Activated CD8-positive, alpha-beta memory T cell treated with anti-CD3 and anti-CD28 coated beads, Interleukin-2, amount 50 U/mL, for 48 hours (primary cell): Measurements from ENCODE around the gene MLANA.
"Not testable (repeated sequence)": the region's sequence is repeated elsewhere in the genome, so short reads cannot be mapped to it uniquely, and the experiment has no call there.

Source experiments
- DNase-seq: peaks from one replicate; pipeline ENCODE4 v3.0.0-alpha.2; 2020

The MLANA gene

DNA sequence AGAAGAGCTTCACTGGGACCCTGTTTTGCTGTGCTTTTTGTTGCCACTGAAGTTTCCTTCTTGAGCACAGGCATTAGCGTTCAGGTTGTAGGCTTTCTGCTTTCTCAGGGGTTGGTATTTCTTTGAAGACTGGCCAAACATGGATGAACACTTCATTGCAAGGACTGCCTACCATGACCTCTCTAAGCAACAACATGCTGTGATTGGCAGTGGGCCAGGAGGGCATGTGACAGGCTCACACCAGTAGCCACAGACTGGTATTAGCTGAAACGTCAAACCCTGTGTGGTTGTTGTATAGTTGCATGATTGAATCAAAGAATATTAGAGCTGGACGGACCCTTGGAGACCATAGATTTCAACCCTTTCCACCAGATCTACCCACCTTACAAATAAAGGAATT, 20.0 kb upstream of the MLANA start:
- no peak for DNase-seq

DNA sequence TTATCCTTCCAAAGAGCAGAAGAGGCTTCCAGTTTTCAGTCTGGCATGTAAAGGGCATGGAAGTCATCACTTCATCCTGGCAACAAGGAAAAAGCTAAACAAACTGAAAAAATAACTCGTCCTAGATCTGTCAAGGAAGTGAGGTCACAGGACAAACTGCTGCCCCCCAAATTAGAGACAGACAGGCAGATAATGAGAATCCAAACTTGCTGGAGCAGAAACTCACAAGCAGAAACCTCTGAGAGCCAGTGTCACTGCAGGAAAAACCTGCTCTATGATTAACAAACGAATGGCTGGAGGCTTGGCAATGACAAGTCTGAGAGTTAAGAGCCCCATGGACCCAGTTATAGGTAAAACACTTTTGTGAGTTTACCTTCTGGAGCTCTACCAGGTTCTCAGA, 18.9 kb upstream of the MLANA start:
- DNase-seq = no peak

DNA sequence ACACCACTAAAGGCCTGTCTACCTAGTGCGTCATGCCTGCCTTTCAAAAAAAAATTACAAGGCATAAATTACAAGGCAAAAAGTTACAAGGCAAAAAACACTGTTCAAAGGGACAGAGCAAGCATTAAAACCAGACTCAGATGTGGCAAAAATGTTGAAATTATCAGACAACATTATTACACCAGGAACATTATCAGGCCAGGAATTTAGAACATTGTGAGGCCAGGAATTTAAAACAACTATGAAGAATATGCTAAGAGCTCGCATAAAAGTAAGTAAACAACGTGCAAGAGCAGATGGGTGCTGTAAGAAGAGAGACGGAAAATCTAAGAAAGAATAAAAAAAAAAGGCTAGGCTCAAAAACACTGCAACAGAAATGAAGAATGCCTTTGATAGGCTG, 18.2 kb upstream of the MLANA start:
- DNase-seq = no peak

DNA sequence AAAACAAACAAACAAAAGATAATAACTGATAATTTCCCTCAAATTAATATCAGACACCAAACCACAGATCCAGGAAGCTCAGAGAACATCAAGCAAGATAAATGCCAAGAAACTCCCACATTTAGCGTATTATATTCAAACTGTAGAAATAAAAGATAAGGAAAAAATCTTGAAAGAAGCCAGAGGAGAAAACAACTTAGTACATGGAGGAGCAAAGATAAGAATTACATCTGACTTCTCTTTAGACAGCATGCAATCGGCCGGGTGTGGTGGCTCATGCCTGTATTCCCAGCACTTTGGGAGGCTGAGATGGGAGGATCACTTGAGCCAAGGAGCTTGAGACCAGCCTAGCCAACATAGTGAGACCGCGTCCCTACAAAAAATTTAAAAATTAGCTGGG, 17.2 kb upstream of the MLANA start:
- no peak for DNase-seq

- no peak for DNase-seq
Observed at GRCh38 chr9:5874048-5874447, 16.6 kb upstream of the MLANA start.

DNA sequence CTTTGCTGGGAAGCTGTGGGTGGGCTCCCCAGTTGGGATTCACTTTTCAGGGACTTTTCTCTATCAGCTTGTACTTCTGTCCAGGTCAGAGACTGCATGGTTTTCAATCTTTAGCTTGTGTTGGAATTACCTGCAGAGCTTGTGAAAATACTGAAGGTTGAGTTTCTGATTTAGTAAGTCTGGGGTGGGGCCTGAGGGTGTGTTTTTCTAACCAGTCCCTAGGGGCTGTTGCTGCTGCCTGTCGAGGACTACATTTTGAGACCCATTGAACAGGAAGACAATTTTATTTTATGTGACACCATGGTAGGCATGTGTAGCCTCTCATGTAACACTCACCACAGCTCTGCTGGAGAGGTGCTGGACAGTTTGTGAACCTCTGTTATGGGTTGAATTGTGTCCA, 14.7 kb upstream of the MLANA start:
- DNase-seq = no peak

DNA sequence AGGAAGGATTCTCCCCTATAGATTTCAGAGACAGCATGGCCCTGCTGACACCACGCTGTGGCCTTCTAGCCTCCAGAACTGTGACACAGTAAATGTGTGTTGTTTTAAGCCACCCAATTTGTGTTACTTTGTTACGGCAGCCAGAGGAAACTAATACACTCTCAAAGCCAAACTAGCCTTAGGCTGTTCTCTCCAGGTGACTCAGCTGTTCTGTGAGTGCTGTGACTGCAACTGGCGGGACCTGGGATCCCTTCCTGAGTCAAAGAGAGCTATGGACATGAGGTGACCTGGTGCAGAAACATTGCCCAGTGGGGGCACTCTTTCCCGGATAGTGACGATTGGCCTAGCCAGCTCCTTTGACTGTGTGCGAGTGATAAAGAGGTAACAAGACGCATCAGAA, 14.0 kb upstream of the MLANA start:
- no peak for DNase-seq

DNA sequence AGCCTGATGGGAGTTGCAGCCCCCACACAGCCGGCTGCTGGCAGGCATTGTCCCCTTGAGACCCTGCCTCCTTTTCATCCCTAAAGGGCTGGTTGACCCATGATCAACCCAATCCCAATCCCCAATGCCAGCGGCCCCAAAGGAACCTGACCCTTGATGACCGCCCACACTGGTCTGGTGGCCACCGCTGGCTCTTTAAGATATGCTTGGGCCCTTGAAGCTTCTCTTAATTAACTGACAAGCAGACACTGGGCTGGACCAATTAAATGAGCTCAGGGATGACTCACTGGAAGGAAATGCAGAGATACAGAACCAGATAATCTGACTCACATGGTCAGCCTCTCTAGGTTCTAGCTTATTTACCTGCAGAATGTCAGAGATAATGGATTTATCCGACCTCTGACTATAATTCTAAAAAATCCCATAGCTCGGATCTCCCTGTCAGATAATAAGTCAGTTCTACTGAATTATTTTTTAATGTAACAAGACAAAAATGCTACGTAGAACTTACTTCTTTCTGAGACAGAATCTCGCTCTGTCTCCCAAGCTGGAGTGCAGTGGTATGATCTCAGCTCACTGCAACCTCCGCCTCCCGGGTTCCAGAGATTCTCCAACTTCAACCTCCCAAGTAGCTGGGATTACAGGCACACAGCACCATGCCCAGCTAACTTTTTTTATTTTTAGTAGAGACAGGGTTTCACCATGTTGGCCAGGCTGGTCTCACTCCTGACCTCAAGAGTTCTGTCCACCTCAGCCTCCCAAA, 11.1 kb upstream of the MLANA start:
- DNase-seq = no peak

GRCh38 chr9:5882244-5883012, 8.3 kb upstream of the MLANA start:
- not testable (repeated sequence) for DNase-seq

- no peak for DNase-seq
Observed at GRCh38 chr9:5884191-5884590, 6.5 kb upstream of the MLANA start.

DNA sequence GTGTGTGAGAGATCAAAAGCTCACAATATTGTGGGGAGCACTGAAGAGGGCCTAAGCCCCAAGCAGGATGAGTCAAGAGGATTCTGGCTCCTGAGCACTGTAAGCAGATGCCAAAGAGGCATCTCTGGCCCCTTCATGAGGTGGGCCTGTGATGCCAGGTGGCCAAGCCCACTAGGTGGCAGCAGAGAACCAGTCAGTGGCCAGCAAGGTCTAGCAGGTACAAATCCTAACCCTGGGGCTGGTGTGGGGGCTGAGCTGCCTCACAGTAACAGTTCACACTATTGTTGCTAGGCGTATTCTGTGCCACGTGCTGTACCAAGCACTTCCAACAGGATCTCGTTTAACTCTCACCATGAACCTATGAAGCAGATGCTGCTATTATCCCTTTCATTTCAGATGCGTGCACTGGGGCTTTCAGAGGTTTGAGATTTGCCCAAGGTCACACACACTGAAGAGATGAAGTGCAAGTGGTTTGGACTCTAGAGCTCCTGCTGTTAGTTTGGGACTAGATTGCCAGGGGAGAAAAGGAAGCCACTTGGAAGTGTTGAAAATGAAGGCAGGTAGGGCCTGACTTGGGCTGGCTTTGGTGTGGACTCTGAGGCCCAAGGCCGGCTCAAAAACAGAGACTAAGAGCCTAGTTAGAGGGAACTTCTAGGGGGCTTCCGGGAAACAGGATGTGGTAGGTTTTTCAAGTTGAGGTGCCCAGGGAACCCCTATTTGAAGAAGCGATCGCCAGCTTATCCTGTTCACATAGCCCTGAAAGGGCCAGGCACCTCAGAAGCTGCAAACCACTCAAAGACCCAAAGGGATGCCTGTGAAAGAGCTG, 4.4 kb upstream of the MLANA start:
- peak; percentile 93 for DNase-seq

DNA sequence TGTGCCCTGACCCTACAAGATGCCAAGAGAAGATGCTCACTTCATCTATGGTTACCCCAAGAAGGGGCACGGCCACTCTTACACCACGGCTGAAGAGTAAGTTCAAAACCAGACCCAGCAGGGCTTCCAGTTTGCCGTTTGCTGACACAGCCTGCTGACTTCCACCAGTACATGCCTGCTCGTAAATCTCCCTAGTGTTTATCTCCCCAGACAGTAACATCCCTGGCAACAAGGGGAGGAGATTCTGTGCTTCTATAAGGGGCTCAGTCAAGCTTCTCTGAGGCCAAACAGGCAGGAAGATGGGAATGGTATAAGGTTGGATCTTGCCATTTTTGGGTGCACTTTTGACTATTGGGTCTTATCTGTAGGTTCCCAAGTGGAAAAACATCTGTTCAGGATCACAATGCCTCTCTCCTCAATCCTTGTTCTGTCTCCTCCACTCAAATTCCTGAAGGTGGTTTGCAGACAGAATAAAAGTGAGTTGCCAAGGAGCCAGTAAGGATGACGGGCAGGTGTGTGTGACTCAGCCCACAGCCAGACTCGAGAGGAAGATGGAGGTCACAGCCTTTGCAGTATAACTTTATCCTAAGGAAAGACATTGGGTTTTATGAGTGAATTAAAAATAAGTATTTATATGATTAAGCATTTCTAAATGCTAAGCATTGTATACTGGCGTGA, 1.9 kb downstream of the MLANA start:
- no peak for DNase-seq

- DNase-seq = no peak
Observed at GRCh38 chr9:5893134-5893505, 2.4 kb downstream of the MLANA start.

GRCh38 chr9:5893591-5894236, 3.0 kb downstream of the MLANA start:
- DNase-seq = no peak

DNA sequence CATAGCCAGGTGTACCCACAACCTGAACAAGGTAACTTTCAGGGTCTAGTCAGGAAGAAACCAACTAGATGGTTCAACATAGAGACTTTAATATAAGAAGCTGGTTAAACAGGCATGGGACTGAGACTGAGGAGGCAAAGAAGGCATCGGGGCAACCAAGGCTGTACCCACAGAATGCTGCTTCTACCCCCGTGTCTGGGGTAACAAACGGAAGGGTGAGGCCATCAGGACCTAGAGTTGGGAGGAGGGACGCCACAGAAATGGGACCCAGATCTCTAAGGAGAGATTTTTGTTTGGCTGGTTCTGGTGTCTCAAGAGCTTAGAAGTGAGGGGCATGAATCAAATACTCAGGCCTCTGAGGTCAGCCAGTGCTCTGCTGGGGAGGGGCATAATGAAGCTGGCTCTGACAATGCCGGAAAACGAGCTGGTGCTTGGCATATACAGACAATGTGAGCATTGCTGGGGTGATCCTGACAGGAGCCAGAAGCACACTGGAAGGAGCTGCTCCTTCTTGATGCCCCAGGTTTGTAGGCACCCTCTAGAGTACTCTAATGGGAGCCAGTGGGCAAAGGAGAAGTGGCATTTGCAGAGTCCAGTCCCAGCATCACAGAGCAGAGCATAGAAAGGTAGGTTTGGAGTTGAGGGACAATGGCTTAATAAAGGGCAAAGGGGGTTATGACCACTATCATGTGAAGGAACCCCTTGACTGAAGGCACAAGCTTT, 3.7 kb downstream of the MLANA start:
- DNase-seq = no peak

DNA sequence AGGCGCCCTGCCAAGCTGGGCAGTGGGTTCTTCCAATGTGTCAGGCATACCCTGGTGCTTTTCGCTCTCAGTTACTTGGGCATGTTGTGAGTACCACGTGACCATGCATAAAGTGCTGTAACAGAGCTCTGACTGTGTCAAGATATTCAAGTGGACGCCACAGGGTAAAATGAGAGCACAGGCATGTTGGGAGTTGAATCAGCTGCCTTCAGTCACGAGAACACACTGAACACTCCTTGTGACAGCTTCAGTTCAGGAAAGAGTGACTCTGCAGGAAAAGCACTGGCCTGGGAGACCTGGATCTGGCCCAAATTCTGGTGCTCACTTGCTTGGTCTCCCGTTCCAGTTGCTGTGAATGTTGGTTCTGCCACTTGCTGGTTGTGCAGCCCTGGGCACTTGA, 5.1 kb downstream of the MLANA start:
- DNase-seq = no peak

- no peak for DNase-seq
Observed at GRCh38 chr9:5896863-5897262, 6.2 kb downstream of the MLANA start.

- no peak for DNase-seq
Observed at GRCh38 chr9:5897851-5898250, 7.2 kb downstream of the MLANA start.

GRCh38 chr9:5899292-5899691, 8.6 kb downstream of the MLANA start:
- no peak for DNase-seq

DNA sequence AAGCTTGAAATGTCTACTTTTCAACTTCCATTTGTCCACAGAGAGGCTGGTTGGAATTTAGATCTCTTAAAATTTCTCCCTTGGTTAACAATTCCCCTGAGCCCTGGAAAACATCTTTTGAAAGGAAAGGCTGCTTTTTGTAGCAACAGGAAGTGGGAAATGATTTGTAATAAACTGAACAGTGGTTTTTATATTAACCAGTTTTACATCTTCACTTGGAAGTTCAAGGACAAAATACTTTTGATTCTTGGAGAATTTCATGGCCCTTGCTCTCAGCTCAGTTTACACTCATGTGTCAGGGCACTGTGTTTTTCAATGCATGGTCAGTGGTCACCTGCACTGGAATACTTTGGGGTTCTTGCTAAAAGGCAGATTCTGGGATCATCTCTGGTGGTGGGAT, 9.9 kb downstream of the MLANA start:
- no peak for DNase-seq

DNA sequence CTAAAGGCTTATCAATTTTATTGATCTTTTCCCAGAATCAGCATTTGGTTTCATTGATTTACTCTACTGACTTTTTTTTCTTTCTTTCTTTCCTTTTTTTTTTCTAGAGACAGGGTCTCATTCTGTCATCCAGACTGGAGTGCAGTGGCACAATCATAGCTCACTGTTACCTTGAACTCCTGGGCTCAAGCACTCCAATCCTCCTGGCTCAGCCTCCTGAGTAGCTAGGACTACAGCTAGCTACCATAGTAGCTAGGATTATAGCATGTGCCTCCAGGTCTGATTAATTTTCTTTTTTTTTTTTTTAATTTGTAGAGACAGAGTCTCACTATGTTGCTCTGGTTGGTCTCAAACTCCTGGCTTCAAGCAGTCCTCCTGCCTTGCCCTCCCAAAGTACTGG, 11.7 kb downstream of the MLANA start:
- no peak for DNase-seq

DNA sequence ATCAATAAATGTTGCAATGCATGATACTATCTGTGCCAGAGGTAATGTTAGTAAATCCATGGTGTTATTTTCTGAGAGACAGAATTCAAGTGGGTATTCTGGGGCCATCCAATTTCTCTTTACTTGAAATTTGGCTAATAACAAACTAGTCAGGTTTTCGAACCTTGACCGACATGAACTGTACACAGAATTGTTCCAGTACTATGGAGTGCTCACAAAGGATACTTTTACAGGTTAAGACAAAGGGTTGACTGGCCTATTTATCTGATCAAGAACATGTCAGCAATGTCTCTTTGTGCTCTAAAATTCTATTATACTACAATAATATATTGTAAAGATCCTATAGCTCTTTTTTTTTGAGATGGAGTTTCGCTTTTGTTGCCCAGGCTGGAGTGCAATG, 18.2 kb downstream of the MLANA start:
- no peak for DNase-seq
